ENCODE measurements around the gene AXL. TPM values are rescaled to one million over a fixed set of nuclear protein-coding genes. Genes with fewer than 3 reads are reported as not detected.

AXL gene
- total and polyA plus RNA-seq, 9 of the 15 experiments (the other 6 are each of a cell fraction or from before 2014, with no cell fraction given) = 0.80 to 6.6 (median 1.6) TPM

GRCh38 chr19:41192574-41193429 is 26.2 kb upstream of the AXL start, which contains the start of gene CYP2S1 (continued):
- TF ChIP-seq ELF4 (CRISPR knock-in tag; IDR thresholded peaks at IDR 0.05) (no peak), NR2C2 (CRISPR knock-in tag; IDR thresholded peaks at IDR 0.05) (no peak), NR2C2 (tag; IDR thresholded peaks at IDR 0.05) (peak; percentile 12; the same call in 1 of the 2 replicates), BCOR (IDR thresholded peaks at IDR 0.05) (no peak), COPS2 (conservative IDR thresholded peaks at IDR 0.05) (no peak), BCL6 (CRISPR knock-in tag; IDR thresholded peaks at IDR 0.05) (no peak), MCM5 (IDR thresholded peaks at IDR 0.05; ENCODE audit: low read depth) (no peak), KDM1A (IDR thresholded peaks at IDR 0.05) (no peak), ETV5 (CRISPR knock-in tag; IDR thresholded peaks at IDR 0.05; ENCODE audit: low read depth) (0 out of 2 replicates have a peak, but pooled peaks have one; percentile 21), ZNF449 (CRISPR knock-in tag; IDR thresholded peaks at IDR 0.05) (no peak), HMG20A (CRISPR knock-in tag; conservative IDR thresholded peaks at IDR 0.05) (no peak)
- TF ChIP-seq, protein P1, sequence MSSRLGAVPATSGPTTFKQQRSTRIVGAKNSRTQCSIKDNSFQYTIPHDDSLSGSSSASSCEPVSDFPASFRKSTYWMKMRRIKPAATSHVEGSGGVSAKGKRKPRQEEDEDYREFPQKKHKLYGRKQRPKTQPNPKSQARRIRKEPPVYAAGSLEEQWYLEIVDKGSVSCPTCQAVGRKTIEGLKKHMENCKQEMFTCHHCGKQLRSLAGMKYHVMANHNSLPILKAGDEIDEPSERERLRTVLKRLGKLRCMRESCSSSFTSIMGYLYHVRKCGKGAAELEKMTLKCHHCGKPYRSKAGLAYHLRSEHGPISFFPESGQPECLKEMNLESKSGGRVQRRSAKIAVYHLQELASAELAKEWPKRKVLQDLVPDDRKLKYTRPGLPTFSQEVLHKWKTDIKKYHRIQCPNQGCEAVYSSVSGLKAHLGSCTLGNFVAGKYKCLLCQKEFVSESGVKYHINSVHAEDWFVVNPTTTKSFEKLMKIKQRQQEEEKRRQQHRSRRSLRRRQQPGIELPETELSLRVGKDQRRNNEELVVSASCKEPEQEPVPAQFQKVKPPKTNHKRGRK (tag; IDR thresholded peaks at IDR 0.05) = no peak
